Nephron (organoid): ENCODE data around the gene SAXO2.
"Not testable (repeated sequence)": the region's sequence is repeated elsewhere in the genome, so short reads cannot be mapped to it uniquely, and the experiment has no call there.

Source experiments
- H3K27ac Mint-ChIP-seq, 3 experiments: 2 replicates each; pipeline ENCODE4 v1.8.0; 2020; ENCODE audit warnings: mixed read lengths in 3 of 3, mild to moderate bottlenecking in 2 of 3, moderate library complexity in 1 of 3
- H3K27me3 Mint-ChIP-seq: 2 replicates; pipeline ENCODE4 v1.8.0; 2021; ENCODE audit warnings: low read depth, mild to moderate bottlenecking, moderate library complexity, mixed read lengths
- H3K36me3 Mint-ChIP-seq: 2 replicates; pipeline ENCODE4 v1.8.0; 2020; ENCODE audit warnings: low read depth, mixed read lengths
- H3K4me1 Mint-ChIP-seq: 2 replicates; pipeline ENCODE4 v1.8.0; 2020; ENCODE audit warnings: mixed read lengths
- H3K4me3 Mint-ChIP-seq, 3 experiments: 2 replicates each; pipeline ENCODE4 v1.8.0; 2020; ENCODE audit warnings: mild to moderate bottlenecking in 3 of 3, mixed read lengths in 3 of 3, moderate library complexity in 2 of 3
- H3K9me3 Mint-ChIP-seq: 2 replicates; pipeline ENCODE4 v1.8.0; 2020; ENCODE audit warnings: mixed read lengths
- TF ChIP-seq, protein P1 (sequence below), 3 experiments: fragments of 200-600 bp; sonication (generic); IDR thresholded peaks; one replicate each; pipeline ENCODE4 v1.5.0; 2021; ENCODE audit warnings: antibody characterized with exemption in 3 of 3; ENCODE audit not compliant: unreplicated experiment in 3 of 3

The SAXO2 gene

DNA sequence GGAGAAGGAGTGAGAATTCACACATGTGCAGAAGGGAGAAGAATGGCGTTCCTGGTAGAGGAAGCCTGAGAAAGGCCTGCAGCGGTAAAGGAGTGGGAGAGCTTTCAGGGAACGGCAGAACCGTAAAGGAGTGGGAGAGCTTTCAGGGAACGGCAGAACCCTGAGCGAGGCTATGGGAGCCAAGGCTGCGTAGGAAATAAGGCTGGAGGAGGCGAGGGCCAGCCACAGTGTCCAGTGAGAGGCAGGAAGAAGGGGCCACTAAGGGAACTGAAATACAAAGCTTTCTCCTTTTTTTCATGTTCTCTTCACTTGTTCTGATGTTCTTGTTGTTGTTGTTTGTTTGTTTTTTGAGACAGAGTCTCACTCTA is 45.1 kb downstream of the SAXO2 start:
- H3K27ac Mint-ChIP-seq = no peak overlapping the region
- H3K36me3 Mint-ChIP-seq = no peaks in the 10 kb centered on the region
- H3K27me3 Mint-ChIP-seq = peaks cover 14% of the 10 kb centered on the region
- TF ChIP-seq, protein P1, sequence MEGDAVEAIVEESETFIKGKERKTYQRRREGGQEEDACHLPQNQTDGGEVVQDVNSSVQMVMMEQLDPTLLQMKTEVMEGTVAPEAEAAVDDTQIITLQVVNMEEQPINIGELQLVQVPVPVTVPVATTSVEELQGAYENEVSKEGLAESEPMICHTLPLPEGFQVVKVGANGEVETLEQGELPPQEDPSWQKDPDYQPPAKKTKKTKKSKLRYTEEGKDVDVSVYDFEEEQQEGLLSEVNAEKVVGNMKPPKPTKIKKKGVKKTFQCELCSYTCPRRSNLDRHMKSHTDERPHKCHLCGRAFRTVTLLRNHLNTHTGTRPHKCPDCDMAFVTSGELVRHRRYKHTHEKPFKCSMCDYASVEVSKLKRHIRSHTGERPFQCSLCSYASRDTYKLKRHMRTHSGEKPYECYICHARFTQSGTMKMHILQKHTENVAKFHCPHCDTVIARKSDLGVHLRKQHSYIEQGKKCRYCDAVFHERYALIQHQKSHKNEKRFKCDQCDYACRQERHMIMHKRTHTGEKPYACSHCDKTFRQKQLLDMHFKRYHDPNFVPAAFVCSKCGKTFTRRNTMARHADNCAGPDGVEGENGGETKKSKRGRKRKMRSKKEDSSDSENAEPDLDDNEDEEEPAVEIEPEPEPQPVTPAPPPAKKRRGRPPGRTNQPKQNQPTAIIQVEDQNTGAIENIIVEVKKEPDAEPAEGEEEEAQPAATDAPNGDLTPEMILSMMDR (IDR thresholded peaks at IDR 0.05; ENCODE audit: unreplicated experiment in 3 of 3) = no peak
- peaks cover 13% of the 10 kb centered on the region for H3K9me3 Mint-ChIP-seq
- no peaks in the 10 kb centered on the region for H3K4me1 Mint-ChIP-seq
- H3K4me3 Mint-ChIP-seq = no peak overlapping the region

DNA sequence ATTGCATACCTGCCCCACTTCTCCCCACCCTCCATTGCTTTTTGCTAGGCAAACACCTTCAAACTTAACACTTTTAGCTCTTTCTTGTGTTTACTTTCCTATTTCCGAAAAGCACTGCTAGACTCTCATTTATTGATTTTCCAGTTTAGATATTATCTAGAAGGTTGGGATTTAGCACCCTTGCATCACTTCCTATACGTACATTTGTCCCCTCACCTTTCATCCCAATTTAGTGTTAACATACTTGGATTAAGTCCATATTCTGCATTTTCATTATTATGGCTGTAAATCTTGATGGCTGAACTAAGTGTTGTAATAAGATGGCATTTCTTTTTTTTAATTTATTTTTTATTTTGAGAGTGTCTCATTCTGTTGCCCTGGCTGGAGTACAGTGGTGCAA is 47.2 kb downstream of the SAXO2 start:
- TF ChIP-seq, protein P1 (IDR thresholded peaks at IDR 0.05; ENCODE audit: unreplicated experiment in 3 of 3) = no peak
- peaks cover 13% of the 10 kb centered on the region for H3K9me3 Mint-ChIP-seq

DNA sequence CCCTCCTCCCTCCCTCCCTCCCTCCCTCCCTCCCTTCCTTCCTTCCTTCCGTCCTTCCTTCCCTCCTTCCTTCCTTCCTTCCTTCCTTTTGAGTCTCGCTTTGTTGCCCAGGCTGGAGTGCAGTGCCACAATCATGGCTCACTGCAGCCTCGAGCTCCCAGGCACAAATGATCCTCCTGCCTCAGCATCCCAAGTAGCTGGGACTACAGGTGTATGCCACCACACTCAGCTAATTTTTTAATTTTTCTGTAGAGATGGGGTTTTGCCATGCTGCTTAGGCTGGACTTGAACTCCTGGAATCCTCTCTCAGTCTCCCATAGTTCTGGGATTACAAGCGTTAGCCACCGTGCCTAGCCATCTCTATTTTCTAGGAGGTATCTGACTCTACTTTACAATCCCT is 48.7 kb downstream of the SAXO2 start:
- Mint-ChIP-seq H3K27me3 (peaks cover 21% of the 10 kb centered on the region), H3K9me3 (peaks cover 13% of the 10 kb centered on the region)
- H3K27ac Mint-ChIP-seq, H3K4me3 Mint-ChIP-seq, H3K36me3 Mint-ChIP-seq, H3K4me1 Mint-ChIP-seq: not testable (repeated sequence)

More for the DNA sequence above, 47.2 kb downstream of the SAXO2 start:
- Mint-ChIP-seq H3K4me3 (no peak overlapping the region), H3K27ac (no peak overlapping the region), H3K27me3 (peaks cover 18% of the 10 kb centered on the region), H3K36me3 (no peaks in the 10 kb centered on the region), H3K4me1 (no peaks in the 10 kb centered on the region)

DNA sequence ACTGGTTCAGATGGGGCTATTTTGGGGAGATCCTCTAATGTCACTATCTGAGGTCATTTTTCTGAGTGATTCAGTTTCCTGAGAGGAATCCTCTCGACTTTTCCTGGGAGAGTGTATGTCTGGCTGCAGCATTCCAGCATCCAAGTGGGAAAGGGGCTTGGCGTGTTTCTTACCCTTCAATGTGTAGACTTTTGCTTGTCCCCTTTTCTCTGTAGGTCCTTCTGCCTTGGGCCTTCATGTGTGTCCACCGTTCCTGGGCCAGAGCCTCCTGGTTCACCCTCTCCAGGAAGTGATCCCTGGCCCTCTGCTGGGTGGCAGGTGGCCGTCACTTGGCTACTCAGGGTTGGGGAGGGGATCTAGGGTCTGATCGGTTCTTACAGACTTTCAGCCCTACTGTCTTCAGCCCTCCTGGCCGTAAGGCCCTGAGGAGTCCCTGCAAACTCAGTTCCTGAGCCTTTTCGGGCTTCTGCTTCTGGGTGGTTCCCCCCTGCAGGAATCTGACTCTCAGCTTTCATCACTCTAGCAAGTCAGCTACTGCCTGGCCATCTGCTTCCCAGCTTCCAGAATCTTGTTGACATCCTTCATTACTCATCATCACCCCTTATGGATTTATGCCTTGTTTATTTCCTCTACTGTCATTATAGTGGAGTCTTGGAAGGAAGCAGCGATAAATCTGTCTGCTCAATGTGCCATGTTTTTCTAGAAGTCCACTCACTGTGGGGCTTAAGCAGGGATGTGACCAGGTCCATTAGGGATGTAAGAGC is 50.1 kb downstream of the SAXO2 start:
- H3K9me3 Mint-ChIP-seq = peaks cover 13% of the 10 kb centered on the region
- H3K36me3 Mint-ChIP-seq = no peaks in the 10 kb centered on the region
- no peaks in the 10 kb centered on the region for H3K4me1 Mint-ChIP-seq
- H3K27ac Mint-ChIP-seq = no peak overlapping the region
- H3K27me3 Mint-ChIP-seq = peaks cover 21% of the 10 kb centered on the region
- H3K4me3 Mint-ChIP-seq = no peak overlapping the region
- TF ChIP-seq, protein P1 (IDR thresholded peaks at IDR 0.05; ENCODE audit: unreplicated experiment in 3 of 3) = no peak

DNA sequence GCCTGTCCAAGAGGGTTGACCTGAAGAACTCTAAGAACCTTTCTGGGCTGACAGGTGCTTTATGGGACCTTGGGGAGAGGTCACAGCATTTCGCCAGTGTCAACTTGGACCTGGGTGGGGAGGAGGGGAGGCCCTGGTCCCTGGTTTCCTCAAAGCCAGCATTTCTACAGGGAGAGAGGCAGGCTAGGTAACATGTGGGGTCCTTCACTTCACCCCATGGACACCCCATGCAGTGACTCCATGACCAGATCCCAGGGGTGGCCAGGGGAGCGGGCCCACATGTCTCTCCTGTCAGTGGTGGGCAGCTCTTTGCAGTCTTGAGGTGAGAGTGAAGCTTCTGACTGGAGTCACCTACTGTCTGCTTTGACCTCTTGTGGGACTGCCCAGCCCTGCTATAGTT is 50.8 kb downstream of the SAXO2 start:
- H3K4me3 Mint-ChIP-seq = no peak overlapping the region
- TF ChIP-seq, protein P1 (IDR thresholded peaks at IDR 0.05; ENCODE audit: unreplicated experiment in 3 of 3) = no peak
- H3K27me3 Mint-ChIP-seq = peaks cover 21% of the 10 kb centered on the region
- no peaks in the 10 kb centered on the region for H3K36me3 Mint-ChIP-seq
- H3K27ac Mint-ChIP-seq = no peak overlapping the region
- peaks cover 13% of the 10 kb centered on the region for H3K9me3 Mint-ChIP-seq
- no peaks in the 10 kb centered on the region for H3K4me1 Mint-ChIP-seq

DNA sequence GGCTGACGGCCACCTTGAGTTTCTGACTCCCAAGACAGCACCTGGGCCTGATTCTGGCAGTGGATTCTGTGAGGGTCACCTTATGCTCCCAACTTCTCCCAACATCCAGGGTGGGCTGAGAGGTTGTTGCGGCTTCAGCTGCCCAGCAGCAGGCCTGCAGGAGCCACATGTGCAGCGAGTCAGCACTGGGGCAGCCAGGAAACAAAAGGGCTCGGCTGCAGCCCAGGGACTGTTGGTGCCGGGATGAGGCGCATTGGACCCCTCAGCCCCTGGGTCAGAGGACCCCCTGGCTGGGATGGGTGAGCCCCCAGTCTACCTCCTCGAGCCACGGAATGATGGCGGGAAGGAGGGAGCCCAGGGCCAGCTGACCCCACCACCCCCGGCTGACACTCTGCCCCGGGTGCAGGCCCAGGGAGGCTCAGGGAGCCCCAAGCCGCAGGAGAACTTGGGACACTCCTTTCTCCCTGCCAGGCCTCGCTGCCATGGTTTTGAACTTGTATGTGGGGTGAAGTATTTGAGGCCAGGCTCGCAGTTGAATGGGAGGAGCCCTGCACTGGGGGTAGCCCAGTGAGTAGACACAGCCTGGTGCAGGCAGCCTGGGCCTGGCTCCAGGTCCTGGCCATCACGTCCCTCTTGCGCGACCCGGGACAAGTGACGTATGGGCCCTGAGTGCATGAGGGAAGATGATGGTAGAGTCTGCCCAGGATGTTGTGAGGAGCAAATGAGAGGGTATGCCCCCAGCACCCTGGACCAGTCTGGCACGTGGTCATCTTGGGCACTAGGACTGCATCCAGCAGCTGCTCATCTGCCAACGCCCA is 51.5 kb downstream of the SAXO2 start:
- Mint-ChIP-seq H3K27me3 (peaks cover 21% of the 10 kb centered on the region), H3K9me3 (peaks cover 13% of the 10 kb centered on the region)
- not testable (repeated sequence) for H3K4me1 Mint-ChIP-seq, H3K36me3 Mint-ChIP-seq, H3K27ac Mint-ChIP-seq, H3K4me3 Mint-ChIP-seq
